ENCODE results near the gene ADAMTSL1.

DNA sequence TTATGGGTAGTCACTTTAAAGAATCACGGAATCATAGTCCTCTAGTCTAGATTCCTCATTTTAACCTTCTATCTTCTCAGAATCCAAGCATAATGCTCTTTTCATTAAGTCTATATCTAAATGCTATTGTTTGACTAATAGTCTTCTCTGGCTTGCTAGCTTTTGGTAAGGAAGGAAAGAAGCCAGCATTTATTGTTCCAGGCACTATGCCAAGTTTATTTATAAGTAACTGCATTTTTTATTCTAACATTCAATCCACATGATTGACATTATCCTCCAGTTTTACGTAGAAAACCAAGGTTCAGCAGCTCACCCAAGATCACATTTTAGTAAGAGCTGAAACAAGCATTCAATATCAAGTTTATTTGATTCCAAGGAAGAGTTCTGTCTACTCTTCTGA lies 304.9 kb downstream of the ADAMTSL1 start:
- TF ChIP-seq CTCF (IDR thresholded peaks at IDR 0.05) (no peak), POLR2A (IDR thresholded peaks at IDR 0.05) (no peak)
